Lung (tissue), 12 donors: ENCODE results near the gene PTPRH. TPM values are rescaled to one million over a fixed set of nuclear protein-coding genes. Genes with fewer than 3 reads are reported as not detected.

Source experiments
- ATAC-seq: fragments of 200-7000 bp; cut with Tn5 transposase; one replicate; pipeline ENCODE4 v1.9.1; 2020; ENCODE audit warnings: moderate number of reproducible peaks; ENCODE audit not compliant: insufficient read depth, low FRiP score
- DNase-seq, 3 donors: peaks; one replicate each; pipeline ENCODE4 v3.0.0-alpha.2; 2013 to 2017
- H3K27ac ChIP-seq, 2 donors: one replicate each; pipeline ENCODE4 v1.5.1; 2013; ENCODE audit warnings: mild to moderate bottlenecking in 2 of 2, moderate library complexity in 2 of 2, control low read depth in 1 of 2, inconsistent platforms in 1 of 2, low read depth in 1 of 2, low read length in 1 of 2
- H3K27me3 ChIP-seq, 3 donors: one replicate each; pipeline ENCODE4 v1.5.1; 2013; ENCODE audit warnings: low read length in 2 of 3; ENCODE audit not compliant: control insufficient read depth in 3 of 3, insufficient read depth in 3 of 3
- H3K36me3 ChIP-seq, 4 donors: one replicate each; pipeline ENCODE4 v1.5.1; 2013; ENCODE audit warnings: low read length in 4 of 4, mild to moderate bottlenecking in 1 of 4, moderate library complexity in 1 of 4; ENCODE audit not compliant: control insufficient read depth in 4 of 4, insufficient read depth in 4 of 4
- H3K4me1 ChIP-seq, 5 donors: one replicate each; pipeline ENCODE4 v1.5.1; 2013; ENCODE audit warnings: low read length in 5 of 5, mild to moderate bottlenecking in 2 of 5, moderate library complexity in 1 of 5; ENCODE audit not compliant: control insufficient read depth in 5 of 5, insufficient read depth in 5 of 5
- H3K4me3 ChIP-seq: one replicate; pipeline ENCODE4 v1.5.1; 2013; ENCODE audit warnings: mild to moderate bottlenecking, control low read depth, moderate library complexity
- H3K9ac ChIP-seq, 2 donors: one replicate each; pipeline ENCODE4 v1.5.1; 2013; ENCODE audit warnings: low read length in 2 of 2, control low read depth in 1 of 2; ENCODE audit not compliant: insufficient read depth in 1 of 2
- H3K9me3 ChIP-seq, 4 donors: one replicate each; pipeline ENCODE4 v1.5.1; 2013; ENCODE audit warnings: low read length in 3 of 4, mild to moderate bottlenecking in 1 of 4, moderate library complexity in 1 of 4; ENCODE audit not compliant: control insufficient read depth in 4 of 4, insufficient read depth in 3 of 4
- CTCF ChIP-seq: IDR thresholded peaks from 2 replicates; pipeline ENCODE4 v1.5.1; 2012; ENCODE audit warnings: mild to moderate bottlenecking; ENCODE audit errors: control extremely low read depth, extremely low read depth
- WGBS, 2 donors: extraction: QIAGEN DNeasy Blood & Tissue Kit; methylation state at CpG; one replicate each; pipeline ENCODE4 v1.1.7; 2013; 5-methylcytosine and 5-hydroxymethylcytosine counted together
- polyA plus RNA-seq, 2 donors: library from polyadenylated mRNA; stranded (reverse); fragments of 200-250 nt; gene quantifications; one replicate each; pipeline ENCODE4 v1.2.1, GENCODE V29; 2013
- total RNA-seq, 2 donors: library from RNA; depleted of rRNA in 1 of 2; stranded (reverse); fragments of >200 nt in 1 of 2; gene quantifications; one replicate each; pipeline ENCODE4 v1.2.1, GENCODE V29; 2014 to 2021
- donor health status: control.
- donor health status: control.
- donor health status: Bipolar disorder and iron deficiency.
- donor health status: healthy.
- donor health status: DM: yes; HTN: yes; CAD: no.

The PTPRH gene
- total and polyA plus RNA-seq, 4 donors = 0.22 to 1.3 (median 0.51) TPM

DNA sequence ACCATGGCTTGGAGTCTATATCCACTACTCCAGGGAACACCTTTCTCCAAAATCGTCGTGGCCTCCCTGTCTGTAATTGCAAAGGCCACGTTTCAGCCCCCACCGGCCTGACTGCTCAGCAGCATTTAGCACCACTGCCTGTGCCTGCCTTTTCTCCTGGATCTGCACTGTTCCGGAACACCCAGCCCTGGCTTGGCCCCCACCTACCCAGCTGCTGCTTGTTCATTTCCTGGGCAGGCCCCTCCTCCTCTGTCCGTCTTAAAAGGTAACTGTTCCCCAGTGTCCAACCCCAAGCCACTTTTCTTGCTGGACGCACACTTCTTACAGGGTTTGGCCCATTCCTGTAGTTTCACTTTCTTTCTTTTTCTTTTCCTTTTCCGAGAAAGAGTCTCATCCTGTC is 20.7 kb downstream of the PTPRH start:
- Histone ChIP-seq H3K4me1 (no peaks in the 10 kb centered on the region), H3K9ac (peak overlapping the region in 1 of 2 donors; percentile 25), H3K4me3 (no peak overlapping the region), H3K36me3 (no peaks in the 10 kb centered on the region), H3K27me3 (peaks cover 0 to 2% (median 0%) of the 10 kb centered on the region in 3 donors), H3K9me3 (no peaks in the 10 kb centered on the region), H3K27ac (no peak overlapping the region)
- TF ChIP-seq CTCF = no peak
- ATAC-seq = no peak
- 46 to 49% methylated on average over 8 of the region's 8 CpGs for WGBS, 2 donors
- DNase-seq = no peak

DNA sequence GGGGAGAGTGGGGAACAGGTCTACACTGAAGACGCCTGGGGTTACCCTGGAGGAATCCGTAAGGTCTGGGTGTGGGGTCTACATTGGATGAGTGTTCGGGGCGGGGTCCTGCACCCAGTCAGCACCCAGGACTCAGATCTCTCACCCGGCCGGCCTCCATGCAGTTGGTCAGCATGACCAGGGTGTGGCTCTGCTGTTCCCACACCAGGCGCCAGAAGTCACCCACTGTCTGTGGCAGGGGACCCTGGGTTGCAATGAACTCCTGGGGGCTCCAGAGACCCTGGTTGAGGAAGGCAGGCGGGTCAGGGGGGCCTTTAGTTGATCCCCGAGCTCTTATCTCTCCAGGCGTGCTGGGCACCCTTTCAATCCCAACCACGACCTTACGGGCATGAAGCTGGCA is 23.2 kb downstream of the PTPRH start:
- no peaks in the 10 kb centered on the region for H3K36me3 ChIP-seq
- no peak for TF ChIP-seq CTCF
- no peaks in the 10 kb centered on the region for H3K4me1 ChIP-seq
- no peak for DNase-seq
- H3K27ac ChIP-seq = no peak overlapping the region
- no peak for ATAC-seq
- WGBS, 2 donors = 78 to 81% methylated on average over 12 of the region's 12 CpGs
- H3K4me3 ChIP-seq = no peak overlapping the region
- H3K9me3 ChIP-seq = peaks cover 0 to 3% (median 0%) of the 10 kb centered on the region in 4 donors
- H3K9ac ChIP-seq = no peak overlapping the region
- peaks cover 6 to 10% (median 6%) of the 10 kb centered on the region in 3 donors for H3K27me3 ChIP-seq

GRCh38 chr19:55181740-55182139 is 27.6 kb downstream of the PTPRH start:
- no peak overlapping the region for H3K9ac ChIP-seq
- H3K4me1 ChIP-seq = peaks cover 0 to 9% (median 0%) of the 10 kb centered on the region in 5 donors
- H3K27ac ChIP-seq = no peak overlapping the region
- ATAC-seq (no peak), DNase-seq (no peak)
- peaks cover 12 to 39% (median 36%) of the 10 kb centered on the region in 3 donors for H3K27me3 ChIP-seq
- H3K9me3 ChIP-seq = peaks cover 0 to 6% (median 0%) of the 10 kb centered on the region in 4 donors
- no peaks in the 10 kb centered on the region for H3K36me3 ChIP-seq
- TF ChIP-seq CTCF = no peak
- no peak overlapping the region for H3K4me3 ChIP-seq
- 63 to 65% methylated on average over 20 of the region's 20 CpGs for WGBS, 2 donors
